Parathyroid adenoma (tissue), 2 donors: ENCODE results near the gene SLC12A7.
A peak's percentile ranks its signal among the peaks of the same experiment; 100 is the strongest.

Experiments used
- H2AFZ ChIP-seq: fragments of 300-600 bp; sonication (generic); one replicate; pipeline ENCODE4 v1.7.0; 2017; ENCODE audit warnings: antibody characterized with exemption, mild to moderate bottlenecking
- H3K27ac ChIP-seq: fragments of 300-600 bp; sonication (generic); one replicate; pipeline ENCODE4 v1.7.0; 2017
- H3K27me3 ChIP-seq: fragments of 300-600 bp; sonication (generic); one replicate; pipeline ENCODE4 v1.7.0; 2017; ENCODE audit warnings: low read length; ENCODE audit not compliant: control insufficient read depth, insufficient read depth
- H3K36me3 ChIP-seq: fragments of 300-600 bp; sonication (generic); one replicate; pipeline ENCODE4 v1.7.0; 2017; ENCODE audit warnings: low read length; ENCODE audit not compliant: control insufficient read depth, insufficient read depth
- H3K4me1 ChIP-seq: fragments of 300-600 bp; sonication (generic); one replicate; pipeline ENCODE4 v1.7.0; 2017; ENCODE audit warnings: control low read depth
- H3K4me2 ChIP-seq: fragments of 300-600 bp; sonication (generic); one replicate; pipeline ENCODE4 v1.7.0; 2017; ENCODE audit warnings: low read length
- H3K4me3 ChIP-seq: fragments of 300-600 bp; sonication (generic); one replicate; pipeline ENCODE4 v1.7.0; 2017; ENCODE audit warnings: low read depth, low read length
- H3K79me2 ChIP-seq: fragments of 300-600 bp; sonication (generic); one replicate; pipeline ENCODE4 v1.7.0; 2017; ENCODE audit warnings: control low read depth
- H3K9ac ChIP-seq: fragments of 300-600 bp; sonication (generic); one replicate; pipeline ENCODE4 v1.7.0; 2017; ENCODE audit warnings: mild to moderate bottlenecking
- H3K9me3 ChIP-seq: fragments of 300-600 bp; sonication (generic); one replicate; pipeline ENCODE4 v1.7.0; 2017; ENCODE audit warnings: low read length; ENCODE audit not compliant: control insufficient read depth
- CTCF ChIP-seq: fragments of 300-600 bp; sonication (generic); IDR thresholded peaks from one replicate; pipeline ENCODE4 v1.7.0; 2017; ENCODE audit warnings: antibody characterized with exemption, mild to moderate bottlenecking
- donor health status: primary hyperparathyroidism.

Gene SLC12A7

GRCh38 chr5:1118231-1118698, 6.4 kb upstream of the SLC12A7 start:
- Histone ChIP-seq H3K4me1 (peaks cover 5% of the 10 kb centered on the region), H3K27ac (peak overlapping the region; percentile 27), H3K4me2 (no peak overlapping the region), H3K27me3 (no peaks in the 10 kb centered on the region), H3K9me3 (no peaks in the 10 kb centered on the region), H3K36me3 (no peaks in the 10 kb centered on the region), H3K9ac (no peak overlapping the region), H2AFZ (peak overlapping the region; percentile 59), H3K79me2 (no peaks in the 10 kb centered on the region), H3K4me3 (no peak overlapping the region)
- no peak for TF ChIP-seq CTCF

GRCh38 chr5:1116977-1117376, 5.1 kb upstream of the SLC12A7 start:
- no peak for TF ChIP-seq CTCF
- H3K4me1 ChIP-seq, result peaks cover 5% of the 10 kb centered on the region
- no peak overlapping the region for H3K9ac ChIP-seq

GRCh38 chr5:1116109-1116740, 4.4 kb upstream of the SLC12A7 start:
- Histone ChIP-seq H3K4me3 (no peak overlapping the region), H3K4me1 (peaks cover 5% of the 10 kb centered on the region), H3K4me2 (no peak overlapping the region), H3K9me3 (no peaks in the 10 kb centered on the region), H3K27me3 (no peaks in the 10 kb centered on the region), H3K36me3 (no peaks in the 10 kb centered on the region), H3K27ac (no peak overlapping the region), H3K9ac (no peak overlapping the region), H3K79me2 (no peaks in the 10 kb centered on the region), H2AFZ (no peak overlapping the region)
- TF ChIP-seq CTCF, result no peak

More at GRCh38 chr5:1116977-1117376, 5.1 kb upstream of the SLC12A7 start:
- Histone ChIP-seq H3K4me2 (no peak overlapping the region), H2AFZ (no peak overlapping the region), H3K4me3 (no peak overlapping the region), H3K79me2 (no peaks in the 10 kb centered on the region), H3K36me3 (no peaks in the 10 kb centered on the region), H3K27ac (no peak overlapping the region), H3K27me3 (no peaks in the 10 kb centered on the region), H3K9me3 (no peaks in the 10 kb centered on the region)

GRCh38 chr5:1115123-1115815, 3.4 kb upstream of the SLC12A7 start:
- no peak for TF ChIP-seq CTCF
- no peak overlapping the region for H3K27ac ChIP-seq
- H3K4me1 ChIP-seq, result peaks cover 5% of the 10 kb centered on the region
- H3K36me3 ChIP-seq, result no peaks in the 10 kb centered on the region
- H3K79me2 ChIP-seq, result peaks cover 2% of the 10 kb centered on the region
- H3K27me3 ChIP-seq, result no peaks in the 10 kb centered on the region
- H3K4me2 ChIP-seq, result no peak overlapping the region
- no peak overlapping the region for H2AFZ ChIP-seq
- no peaks in the 10 kb centered on the region for H3K9me3 ChIP-seq
- no peak overlapping the region for H3K4me3 ChIP-seq
- H3K9ac ChIP-seq, result no peak overlapping the region
